Neural cell (in vitro differentiated cells): ENCODE results near the gene ZNHIT2.
A peak's percentile ranks its signal among the peaks of the same experiment; 100 is the strongest.

Source experiments
- CTCF ChIP-seq: fragments of 450-650 bp; IDR thresholded peaks from 2 replicates; pipeline ENCODE4 v1.5.1; 2014; ENCODE audit warnings: antibody characterized with exemption, mild to moderate bottlenecking, moderate library complexity; ENCODE audit not compliant: poor library complexity, severe bottlenecking
- REST ChIP-seq: IDR thresholded peaks from 2 replicates; pipeline ENCODE4 v1.6.1; 2012; ENCODE audit warnings: borderline replicate concordance

- TF ChIP-seq CTCF (peak; percentile 94), REST (no peak)
Observed at GRCh38 chr11:65110354-65110861, 7.1 kb downstream of the ZNHIT2 start.
